Measurements from ENCODE around the gene VNN1.

The VNN1 gene

DNA sequence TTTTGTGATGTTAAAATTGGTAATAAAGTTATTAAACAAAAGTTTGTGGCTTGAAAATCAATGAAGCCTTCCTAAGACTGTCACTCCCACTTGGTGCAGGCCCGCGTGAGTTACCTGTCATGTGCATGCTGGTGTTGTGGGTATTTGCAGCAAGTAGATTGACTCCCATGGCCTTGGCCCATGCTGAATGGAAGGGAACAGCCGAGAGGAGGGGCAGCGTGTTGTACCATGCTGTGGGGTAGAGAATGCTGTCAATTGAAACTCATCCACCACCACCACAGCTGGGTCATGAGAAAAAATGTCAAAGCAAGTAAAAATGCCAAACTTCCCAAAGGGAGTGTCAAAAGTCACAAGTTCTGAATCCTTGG is 12.7 kb upstream of the VNN1 start:
- Histone ChIP-seq H3K9me3 (ENCODE audit: severe bottlenecking) (no peaks in the 10 kb centered on the region), H3K4me3 (ENCODE audit: severe bottlenecking) (no peak overlapping the region), H3K36me3 (ENCODE audit: low read depth) (no peaks in the 10 kb centered on the region), H3K4me1 (ENCODE audit: insufficient read depth, poor library complexity, severe bottlenecking) (peaks cover 4% of the 10 kb centered on the region), H3K27me3 (ENCODE audit: insufficient read depth, poor library complexity, severe bottlenecking) (no peaks in the 10 kb centered on the region), H3K27ac (ENCODE audit: poor library complexity, severe bottlenecking) (no peak overlapping the region)
- TF ChIP-seq, protein P1, sequence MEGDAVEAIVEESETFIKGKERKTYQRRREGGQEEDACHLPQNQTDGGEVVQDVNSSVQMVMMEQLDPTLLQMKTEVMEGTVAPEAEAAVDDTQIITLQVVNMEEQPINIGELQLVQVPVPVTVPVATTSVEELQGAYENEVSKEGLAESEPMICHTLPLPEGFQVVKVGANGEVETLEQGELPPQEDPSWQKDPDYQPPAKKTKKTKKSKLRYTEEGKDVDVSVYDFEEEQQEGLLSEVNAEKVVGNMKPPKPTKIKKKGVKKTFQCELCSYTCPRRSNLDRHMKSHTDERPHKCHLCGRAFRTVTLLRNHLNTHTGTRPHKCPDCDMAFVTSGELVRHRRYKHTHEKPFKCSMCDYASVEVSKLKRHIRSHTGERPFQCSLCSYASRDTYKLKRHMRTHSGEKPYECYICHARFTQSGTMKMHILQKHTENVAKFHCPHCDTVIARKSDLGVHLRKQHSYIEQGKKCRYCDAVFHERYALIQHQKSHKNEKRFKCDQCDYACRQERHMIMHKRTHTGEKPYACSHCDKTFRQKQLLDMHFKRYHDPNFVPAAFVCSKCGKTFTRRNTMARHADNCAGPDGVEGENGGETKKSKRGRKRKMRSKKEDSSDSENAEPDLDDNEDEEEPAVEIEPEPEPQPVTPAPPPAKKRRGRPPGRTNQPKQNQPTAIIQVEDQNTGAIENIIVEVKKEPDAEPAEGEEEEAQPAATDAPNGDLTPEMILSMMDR (IDR thresholded peaks at IDR 0.05; ENCODE audit: poor library complexity, severe bottlenecking), result no peak
- DNase-seq (ENCODE audit: low spot score) (no peak), ATAC-seq (ENCODE audit: low read depth) (no peak)

DNA sequence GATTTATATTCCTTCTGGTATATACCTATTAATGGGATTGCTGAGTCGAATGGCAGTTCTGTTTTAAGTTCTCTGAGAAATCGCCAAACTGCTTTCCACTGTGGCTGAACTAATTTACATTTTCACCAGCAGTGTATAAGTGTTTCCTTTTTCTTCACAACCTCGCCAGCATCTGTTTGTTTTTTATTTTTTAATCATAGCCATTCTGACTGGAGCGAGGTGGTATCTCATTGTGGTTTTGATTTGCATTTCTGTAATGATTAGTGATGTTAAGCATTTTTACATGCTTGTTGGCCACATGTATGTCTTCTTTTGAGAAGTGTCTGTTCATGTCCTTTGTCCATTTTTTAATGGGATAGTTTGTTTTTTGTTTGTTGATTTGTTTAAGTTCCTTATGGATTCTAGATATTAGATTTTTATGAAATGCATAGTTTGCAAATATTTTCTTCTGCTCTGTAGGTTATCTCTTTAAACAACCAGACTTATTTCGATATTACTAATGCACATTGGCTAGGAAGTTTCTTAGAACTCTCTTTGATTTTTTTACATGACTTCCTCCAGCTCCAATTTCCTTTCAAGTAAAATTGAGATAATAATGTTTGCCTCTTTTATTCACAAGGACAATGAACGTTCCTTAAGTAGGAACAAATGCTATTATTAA is 12.2 kb upstream of the VNN1 start:
- Histone ChIP-seq H3K27ac (ENCODE audit: poor library complexity, severe bottlenecking) (no peak overlapping the region), H3K4me3 (ENCODE audit: severe bottlenecking) (no peak overlapping the region), H3K9me3 (ENCODE audit: severe bottlenecking) (no peaks in the 10 kb centered on the region), H3K36me3 (ENCODE audit: low read depth) (no peaks in the 10 kb centered on the region), H3K4me1 (ENCODE audit: insufficient read depth, poor library complexity, severe bottlenecking) (peaks cover 4% of the 10 kb centered on the region), H3K27me3 (ENCODE audit: insufficient read depth, poor library complexity, severe bottlenecking) (no peaks in the 10 kb centered on the region)
- no peak for ATAC-seq (ENCODE audit: low read depth)
- TF ChIP-seq, protein P1 (IDR thresholded peaks at IDR 0.05; ENCODE audit: poor library complexity, severe bottlenecking), result no peak
- no peak for DNase-seq (ENCODE audit: low spot score)

DNA sequence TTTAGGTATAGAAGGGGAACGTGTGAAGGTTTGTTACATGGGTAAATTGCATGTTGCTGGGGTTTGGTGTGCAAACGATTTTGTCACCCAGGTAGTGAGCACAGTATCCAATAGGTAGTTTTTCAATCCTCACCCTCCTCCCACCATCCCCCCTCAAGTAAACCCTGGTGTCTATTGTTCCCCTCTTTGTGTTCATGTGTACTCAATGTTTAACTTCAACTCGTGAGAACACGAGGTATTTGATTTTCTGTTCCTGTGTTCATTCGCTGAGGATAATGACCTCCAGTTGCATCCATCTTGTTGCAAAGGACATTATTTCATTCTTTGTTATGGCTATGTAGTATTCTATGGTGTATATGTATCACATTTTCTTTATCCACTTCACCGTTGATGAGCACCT is 11.6 kb upstream of the VNN1 start:
- Histone ChIP-seq H3K4me3 (ENCODE audit: severe bottlenecking) (no peak overlapping the region), H3K36me3 (ENCODE audit: low read depth) (no peaks in the 10 kb centered on the region), H3K9me3 (ENCODE audit: severe bottlenecking) (no peaks in the 10 kb centered on the region), H3K4me1 (ENCODE audit: insufficient read depth, poor library complexity, severe bottlenecking) (peaks cover 4% of the 10 kb centered on the region), H3K27ac (ENCODE audit: poor library complexity, severe bottlenecking) (no peak overlapping the region), H3K27me3 (ENCODE audit: insufficient read depth, poor library complexity, severe bottlenecking) (no peaks in the 10 kb centered on the region)
- DNase-seq (ENCODE audit: low spot score) (no peak), ATAC-seq (ENCODE audit: low read depth) (no peak)
- TF ChIP-seq, protein P1 (IDR thresholded peaks at IDR 0.05; ENCODE audit: poor library complexity, severe bottlenecking), result no peak

DNA sequence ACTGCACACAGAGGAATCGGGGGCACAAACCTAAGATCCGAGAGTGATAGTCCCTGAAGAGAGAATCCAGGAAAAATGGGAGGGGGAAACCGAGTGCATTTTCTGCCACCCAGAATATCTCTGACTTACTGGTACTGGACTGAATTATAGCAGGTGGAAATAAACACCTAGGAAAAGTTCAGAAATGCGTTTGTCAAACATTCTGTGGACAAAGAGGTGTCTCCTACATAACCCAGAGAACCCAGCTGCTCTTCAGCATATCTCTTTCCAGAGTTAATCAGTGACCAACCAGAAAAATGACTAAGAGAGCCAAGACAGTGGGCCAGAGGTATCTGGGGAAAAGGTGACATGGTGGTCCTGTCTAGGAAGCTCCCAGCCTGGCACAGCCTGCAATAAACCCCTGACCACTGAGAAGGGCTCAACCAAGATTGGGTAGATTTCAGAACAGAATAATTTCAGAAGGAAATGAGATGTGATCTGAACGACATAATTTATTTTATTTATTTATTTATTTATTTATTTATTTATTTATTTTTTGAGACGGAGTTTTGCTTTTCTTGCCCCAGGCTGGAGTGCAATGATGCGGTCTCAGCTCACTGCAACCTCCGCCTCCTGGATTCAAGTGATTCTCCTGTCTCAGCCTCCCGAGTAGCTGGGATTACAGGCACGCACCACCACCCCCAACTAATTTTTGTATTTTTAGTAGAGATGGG is 6.0 kb upstream of the VNN1 start:
- no peak for ATAC-seq (ENCODE audit: low read depth)
- no peak for DNase-seq (ENCODE audit: low spot score)
- no peaks in the 10 kb centered on the region for H3K36me3 ChIP-seq (ENCODE audit: low read depth)
- TF ChIP-seq, protein P1 (IDR thresholded peaks at IDR 0.05; ENCODE audit: poor library complexity, severe bottlenecking), result no peak
- H3K4me1 ChIP-seq (ENCODE audit: insufficient read depth, poor library complexity, severe bottlenecking), result no peaks in the 10 kb centered on the region
- no peak overlapping the region for H3K4me3 ChIP-seq (ENCODE audit: severe bottlenecking)
- H3K27ac ChIP-seq (ENCODE audit: poor library complexity, severe bottlenecking), result no peak overlapping the region
- no peaks in the 10 kb centered on the region for H3K9me3 ChIP-seq (ENCODE audit: severe bottlenecking)
- H3K27me3 ChIP-seq (ENCODE audit: insufficient read depth, poor library complexity, severe bottlenecking), result no peaks in the 10 kb centered on the region
